Left cardiac atrium (tissue), 4 donors: ENCODE results near the gene KISS1R. TPM values are rescaled to one million over a fixed set of nuclear protein-coding genes. Genes with fewer than 3 reads are reported as not detected.

Source experiments
- ATAC-seq, 2 donors: fragments of 200-7000 bp; cut with Tn5 transposase; one replicate each; pipeline ENCODE4 v1.9.1; 2020; ENCODE audit warnings: mild to moderate bottlenecking in 2 of 2, moderate library complexity in 2 of 2
- DNase-seq: peaks from one replicate; pipeline ENCODE4 v3.0.0-alpha.2; 2020
- intact Hi-C, 2 donors: fragments of 100-400 bp; cut with DNase I; formaldehyde crosslinking; loops; one replicate each; pipeline versions ENCODE4 v1.14.1 to v1.15.1; 2022 to 2023
- total RNA-seq, 2 donors: library from RNA; stranded (reverse); fragmentation: NEBNext Ultra II Directional; extraction: Animal tissue kit (Norgen Biotek cat#: 25700); gene quantifications; one replicate each; pipeline ENCODE4 v1.2.1, GENCODE V29; 2021
- donor health status: DM: no; HTN: yes; CAD: no.
- donor health status: DM: no; HTN: yes; CAD: no; lungs with severe emphysema.
- donor health status: DM: yes; HTN: yes; CAD: no.
- donor health status: Dilated cardiomyopathy.

KISS1R gene
- total RNA-seq, 2 donors from 2014 or later, result not detected

GRCh38 chr19:958967-959855 lies 42.1 kb downstream of the KISS1R start:
- intact Hi-C loops, result no loop called here
- ATAC-seq (no peak), DNase-seq (no peak)

DNA sequence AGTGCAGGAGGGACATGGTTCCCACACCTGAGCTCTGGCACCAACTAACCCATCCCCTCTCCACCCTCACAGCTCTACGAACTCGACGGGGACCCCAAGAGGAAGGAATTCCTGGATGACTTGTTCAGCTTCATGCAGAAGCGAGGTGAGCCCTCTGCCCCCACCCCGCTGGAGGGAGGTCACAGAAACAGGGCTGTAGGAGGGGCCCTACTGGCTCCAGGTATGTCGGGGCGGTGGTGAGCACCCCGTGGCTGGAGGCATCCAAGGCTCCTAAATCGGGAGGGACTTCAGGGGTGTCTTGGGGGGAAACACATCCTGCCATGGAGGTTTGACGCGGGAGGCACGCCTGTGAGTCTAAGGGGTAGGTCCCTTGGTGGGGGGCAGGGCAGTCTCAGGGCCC lies 42.9 kb downstream of the KISS1R start:
- intact Hi-C loops, result no loop called here
- DNase-seq, result no peak
- no peak for ATAC-seq

- DNase-seq (no peak), ATAC-seq (no peak)
- intact Hi-C loops, result no loop called here
Observed at GRCh38 chr19:960601-960938, 43.4 kb downstream of the KISS1R start.

DNA sequence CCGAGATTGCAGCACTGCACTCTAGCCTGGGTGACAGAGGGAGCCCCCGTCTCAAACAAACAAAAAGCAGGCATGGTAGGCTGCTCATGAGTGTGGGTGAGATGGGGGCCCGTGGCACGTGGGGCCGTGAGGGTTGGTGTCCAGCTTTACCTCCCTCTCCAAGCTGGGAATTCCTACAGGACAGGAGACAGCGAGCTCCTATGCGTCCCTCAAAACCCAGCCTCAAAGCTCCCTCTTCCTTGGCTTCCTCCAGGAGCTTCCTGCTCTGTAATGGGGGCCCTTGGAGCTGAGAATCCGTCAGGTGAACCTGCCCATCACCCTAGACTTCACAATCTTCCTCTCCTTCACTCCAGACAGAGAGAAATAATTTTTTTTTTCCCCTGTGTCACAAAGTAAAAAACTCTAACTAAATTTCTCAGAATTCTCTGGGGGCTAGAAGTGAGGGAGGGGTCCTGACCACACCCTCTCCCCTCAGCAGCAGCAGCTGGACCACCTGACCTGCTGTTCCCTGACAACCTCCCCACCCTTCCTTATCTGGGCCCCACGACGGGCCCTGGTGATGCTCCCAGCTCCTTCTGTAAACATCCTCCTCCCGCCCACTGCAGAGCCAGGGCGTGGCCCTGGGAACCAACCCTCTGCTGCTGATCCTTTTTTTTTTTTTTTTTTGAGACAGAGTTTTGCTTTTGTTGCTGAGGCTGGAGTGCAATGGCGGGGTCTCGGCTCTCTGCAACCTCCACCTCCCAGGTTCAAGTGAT lies 44.9 kb downstream of the KISS1R start:
- intact Hi-C loops, result no loop called here
- DNase-seq, result no peak
- peak in 1 of 2 donors; percentile 16 for ATAC-seq

DNA sequence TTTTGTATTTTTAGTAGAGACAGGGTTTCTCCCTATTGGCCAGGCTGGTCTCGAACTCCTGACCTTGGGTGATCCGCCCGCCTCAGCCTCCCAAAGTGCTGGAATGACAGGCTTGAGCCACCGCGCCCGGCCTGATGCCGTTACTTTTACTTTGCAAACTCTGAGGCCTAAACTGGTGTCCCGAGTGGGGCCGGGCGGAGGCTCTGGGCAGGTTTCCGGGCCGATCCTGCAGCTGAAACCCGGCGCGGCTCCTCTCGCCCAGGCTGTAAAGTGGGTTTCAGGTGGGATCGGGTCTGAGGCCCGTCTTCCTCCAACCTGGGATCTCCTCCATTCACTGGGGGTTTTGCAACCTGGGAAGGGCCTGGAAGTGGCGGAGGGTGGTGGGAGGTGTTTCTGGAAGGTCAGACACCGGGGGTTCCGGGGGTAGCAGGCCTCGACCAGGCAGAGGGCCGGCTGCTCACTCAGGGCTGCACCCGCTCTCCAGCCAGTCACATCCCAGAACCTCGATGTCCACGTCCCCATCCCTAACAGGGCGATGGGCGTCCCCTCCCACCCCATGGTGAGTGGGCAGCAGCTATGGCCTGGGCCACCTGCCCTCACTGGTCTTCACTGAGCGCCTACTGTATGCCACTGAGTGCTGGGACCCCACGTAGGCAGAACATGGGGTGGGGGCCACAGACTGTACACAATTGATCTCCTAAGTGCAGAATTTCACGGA lies 45.7 kb downstream of the KISS1R start:
- DNase-seq (no peak), ATAC-seq (no peak)
- intact Hi-C loops, result no loop called here

- DNase-seq (no peak), ATAC-seq (no peak)
- intact Hi-C loops, result no loop called here
Observed at GRCh38 chr19:963486-963951, 46.4 kb downstream of the KISS1R start.

- no peak for ATAC-seq
- DNase-seq, result no peak
- intact Hi-C loops, result no loop called here
Observed at GRCh38 chr19:964116-964520, 47.0 kb downstream of the KISS1R start.

GRCh38 chr19:964761-965694 lies 47.9 kb downstream of the KISS1R start:
- DNase-seq, result no peak
- no peak for ATAC-seq
- intact Hi-C loops, result no loop called here

- DNase-seq, result no peak
- intact Hi-C loops, result no loop called here
- ATAC-seq, result no peak
Observed at GRCh38 chr19:966485-967088, 49.5 kb downstream of the KISS1R start.

Other genes starting within 250 kb of the KISS1R start
- 100 to 1,000 TPM in 1 of 2 donors, 10 to 100 TPM in 1; 33.5 to 118 TPM for gene FSTL3, start 240.9 kb upstream of the KISS1R start, total RNA-seq
- gene PRSS57, start 221.9 kb upstream of the KISS1R start, total RNA-seq, result not detected
- gene PALM, start 208.4 kb upstream of the KISS1R start, total RNA-seq, result 10 to 100 TPM; 48.9 to 49.7 TPM
- gene MISP, start 166.2 kb upstream of the KISS1R start, total RNA-seq, result under 1 TPM in 1 of 2 donors, not detected in 1; 0.18 TPM
- 100 to 1,000 TPM in 1 of 2 donors, 10 to 100 TPM in 1; 90.1 to 131 TPM for gene PTBP1, start 119.9 kb upstream of the KISS1R start, total RNA-seq
- gene PLPPR3, start 95.4 kb upstream of the KISS1R start, total RNA-seq, result under 1 TPM; 0.21 to 0.27 TPM
- gene AZU1, start 89.5 kb upstream of the KISS1R start, total RNA-seq, result under 1 TPM in 1 of 2 donors, not detected in 1; 0.18 TPM
- gene PRTN3, start 76.3 kb upstream of the KISS1R start, total RNA-seq, result not detected
- gene ELANE, start 65.0 kb upstream of the KISS1R start, total RNA-seq, result 1 to 10 TPM; 1.5 to 2.4 TPM
- 100 to 1,000 TPM; 277 to 861 TPM for gene CFD, start 57.7 kb upstream of the KISS1R start, total RNA-seq
- gene MED16, start 24.1 kb upstream of the KISS1R start, total RNA-seq, result 10 to 100 TPM; 25.4 to 27.4 TPM
- not detected for gene RNU6-9, start 23.8 kb upstream of the KISS1R start, total RNA-seq
- gene R3HDM4, start 4.1 kb upstream of the KISS1R start, total RNA-seq, result 10 to 100 TPM; 18.3 to 31.6 TPM
- gene ARID3A, start 8.7 kb downstream of the KISS1R start, total RNA-seq, result 1 to 10 TPM; 5.3 to 5.8 TPM
- 10 to 100 TPM; 16.2 to 17.2 TPM for gene WDR18, start 67.0 kb downstream of the KISS1R start, total RNA-seq
- under 1 TPM in 1 of 2 donors, not detected in 1; 0.06 TPM for gene GRIN3B, start 83.1 kb downstream of the KISS1R start, total RNA-seq
- gene TMEM259, start 103.8 kb downstream of the KISS1R start, total RNA-seq, result 100 to 1,000 TPM; 110 to 144 TPM
- gene RNU6-2, start 104.2 kb downstream of the KISS1R start, total RNA-seq, result not detected
- 10 to 100 TPM; 74.4 to 83.8 TPM for gene CNN2, start 109.3 kb downstream of the KISS1R start, total RNA-seq
- gene ABCA7, start 122.8 kb downstream of the KISS1R start, total RNA-seq, result 10 to 100 TPM in 1 of 2 donors, 1 to 10 TPM in 1; 7.7 to 10.0 TPM
- 10 to 100 TPM; 10.6 to 12.6 TPM for gene ARHGAP45, start 149.8 kb downstream of the KISS1R start, total RNA-seq
- 100 to 1,000 TPM; 142 to 143 TPM for gene POLR2E, start 178.0 kb downstream of the KISS1R start, total RNA-seq
- gene GPX4, start 186.7 kb downstream of the KISS1R start, total RNA-seq, result 100 to 1,000 TPM; 378 to 432 TPM